HEK293 (cell line): ENCODE results near the gene ABCC3.
A peak's percentile ranks its signal among the peaks of the same experiment; 100 is the strongest.

Experiments used
- CTCF ChIA-PET: fragments of 350-600 bp; formaldehyde crosslinking; extraction: SDS; loops from one replicate; lab custom pipeline; 2021; ENCODE audit warnings: antibody characterized with exemption; lab: Yijun Ruan, JAX
- POLR2A ChIA-PET: fragments of 300-600 bp; formaldehyde crosslinking; extraction: SDS; loops from one replicate; lab custom pipeline; 2020; ENCODE audit warnings: antibody characterized with exemption, inconsistent platforms; lab: Yijun Ruan, JAX
- H3K27ac ChIP-seq: fragments of 200-500 bp; sonication (Bioruptor generic); 2 replicates; pipeline ENCODE4 v1.5.1; 2014; ENCODE audit warnings: low read depth, low read length, control low read depth, inconsistent platforms; ENCODE audit errors: extremely low read depth
- H3K36me3 ChIP-seq, 2 experiments: fragments of 200-500 bp in 1 of 2; sonication (Bioruptor generic) in 1 of 2; 1 replicate in 1 of 2; 2 replicates in 1 of 2; pipeline ENCODE4 v1.5.1; 2014 to 2017; ENCODE audit warnings: inconsistent platforms in 2 of 2, low read length in 2 of 2; ENCODE audit not compliant: control insufficient read depth in 2 of 2, insufficient read depth in 1 of 2
- H3K4me1 ChIP-seq: fragments of 200-500 bp; sonication (Bioruptor generic); 2 replicates; pipeline ENCODE4 v1.5.1; 2014; ENCODE audit warnings: mild to moderate bottlenecking, low read length, inconsistent platforms; ENCODE audit not compliant: control insufficient read depth, insufficient read depth
- H3K4me3 ChIP-seq: 2 replicates; pipeline ENCODE4 v1.5.1; 2011; ENCODE audit warnings: low read depth, mild to moderate bottlenecking, control low read depth, low read length, moderate library complexity
- H3K9me3 ChIP-seq: fragments of 200-500 bp; sonication (Bioruptor generic); 2 replicates; pipeline ENCODE4 v1.5.1; 2014; ENCODE audit warnings: low read depth, low read length, inconsistent platforms; ENCODE audit not compliant: control insufficient read depth, insufficient read depth
- GLIS2 ChIP-seq: fragments of 450-650 bp; formaldehyde crosslinking; IDR thresholded peaks from 2 replicates; pipeline ENCODE4 v1.5.1; 2016; ENCODE audit warnings: missing biosample characterization, missing genetic modification characterization
- HOXC10 ChIP-seq: sonication (generic); formaldehyde crosslinking; IDR thresholded peaks from 2 replicates; pipeline ENCODE4 v1.8.1; 2023; ENCODE audit warnings: mild to moderate bottlenecking, missing genetic modification reagents
- INSM2 ChIP-seq: fragments of 450-650 bp; formaldehyde crosslinking; IDR thresholded peaks from 2 replicates; pipeline ENCODE4 v1.5.1; 2016; ENCODE audit warnings: missing biosample characterization, missing genetic modification characterization
- KLF7 ChIP-seq: fragments of 450-650 bp; formaldehyde crosslinking; IDR thresholded peaks from 2 replicates; pipeline ENCODE4 v1.5.1; 2016; ENCODE audit warnings: missing biosample characterization, missing genetic modification characterization, borderline replicate concordance
- KLF8 ChIP-seq: fragments of 450-650 bp; formaldehyde crosslinking; IDR thresholded peaks from 2 replicates; pipeline ENCODE4 v1.5.1; 2016; ENCODE audit warnings: missing biosample characterization, missing genetic modification characterization
- MYNN ChIP-seq: fragments of 450-650 bp; formaldehyde crosslinking; IDR thresholded peaks from 2 replicates; pipeline ENCODE4 v1.5.1; 2016; ENCODE audit warnings: missing biosample characterization, missing genetic modification characterization, borderline replicate concordance
- MZF1 ChIP-seq: fragments of 450-650 bp; formaldehyde crosslinking; IDR thresholded peaks from 2 replicates; pipeline ENCODE4 v1.5.1; 2017; ENCODE audit warnings: missing biosample characterization, missing genetic modification characterization, borderline replicate concordance
- OSR2 ChIP-seq: fragments of 450-650 bp; formaldehyde crosslinking; IDR thresholded peaks from 2 replicates; pipeline ENCODE4 v1.5.1; 2016; ENCODE audit warnings: missing biosample characterization, missing genetic modification characterization
- REPIN1 ChIP-seq: fragments of 450-650 bp; formaldehyde crosslinking; IDR thresholded peaks from 2 replicates; pipeline ENCODE4 v1.5.1; 2017; ENCODE audit warnings: missing biosample characterization, missing genetic modification characterization, low read depth
- SCRT2 ChIP-seq: fragments of 450-650 bp; formaldehyde crosslinking; IDR thresholded peaks from 2 replicates; pipeline ENCODE4 v1.5.1; 2016; ENCODE audit warnings: missing biosample characterization, missing genetic modification characterization
- SETDB1 ChIP-seq: IDR thresholded peaks from one replicate; pipeline ENCODE4 v1.6.1; 2017; ENCODE audit warnings: mild to moderate bottlenecking, low read length, moderate library complexity, mixed read lengths; ENCODE audit not compliant: insufficient read length
- SP2 ChIP-seq: fragments of 450-650 bp; formaldehyde crosslinking; IDR thresholded peaks from 2 replicates; pipeline ENCODE4 v1.5.1; 2016; ENCODE audit warnings: missing biosample characterization, missing genetic modification characterization
- ZBTB21 ChIP-seq: fragments of 450-650 bp; formaldehyde crosslinking; IDR thresholded peaks from 2 replicates; pipeline ENCODE4 v1.5.1; 2017; ENCODE audit warnings: missing biosample characterization, missing genetic modification characterization
- ZFP69B ChIP-seq: fragments of 450-650 bp; formaldehyde crosslinking; IDR thresholded peaks from 2 replicates; pipeline ENCODE4 v1.5.1; 2016; ENCODE audit warnings: missing biosample characterization, missing genetic modification characterization
- ZIC2 ChIP-seq: fragments of 450-650 bp; formaldehyde crosslinking; IDR thresholded peaks from 2 replicates; pipeline ENCODE4 v1.5.1; 2016; ENCODE audit warnings: missing biosample characterization, missing genetic modification characterization
- ZNF10 ChIP-seq: fragments of 450-650 bp; formaldehyde crosslinking; IDR thresholded peaks from 2 replicates; pipeline ENCODE4 v1.5.1; 2017; ENCODE audit warnings: missing biosample characterization, missing genetic modification characterization
- ZNF148 ChIP-seq: fragments of 450-650 bp; formaldehyde crosslinking; IDR thresholded peaks from 2 replicates; pipeline ENCODE4 v1.5.0; 2017; ENCODE audit warnings: missing biosample characterization, missing genetic modification characterization, borderline replicate concordance
- ZNF16 ChIP-seq: fragments of 450-650 bp; formaldehyde crosslinking; IDR thresholded peaks from 2 replicates; pipeline ENCODE4 v1.5.1; 2016; ENCODE audit warnings: low read depth, missing biosample characterization, missing genetic modification characterization
- ZNF239 ChIP-seq: fragments of 450-650 bp; formaldehyde crosslinking; IDR thresholded peaks from 2 replicates; pipeline ENCODE4 v1.5.1; 2016; ENCODE audit warnings: missing biosample characterization, missing genetic modification characterization
- ZNF473 ChIP-seq: fragments of 450-650 bp; formaldehyde crosslinking; IDR thresholded peaks from 2 replicates; pipeline ENCODE4 v1.5.1; 2017; ENCODE audit warnings: missing biosample characterization, missing genetic modification characterization
- ZNF521 ChIP-seq: fragments of 450-650 bp; formaldehyde crosslinking; IDR thresholded peaks from 2 replicates; pipeline ENCODE4 v1.5.1; 2017; ENCODE audit warnings: missing biosample characterization, mild to moderate bottlenecking, missing genetic modification characterization
- ZNF549 ChIP-seq: fragments of 450-650 bp; IDR thresholded peaks from 2 replicates; pipeline ENCODE4 v1.5.1; 2018; ENCODE audit warnings: missing biosample characterization, missing genetic modification characterization, mild to moderate bottlenecking, inconsistent platforms, moderate library complexity
- ZNF555 ChIP-seq: fragments of 450-650 bp; formaldehyde crosslinking; conservative IDR thresholded peaks from 2 replicates; pipeline ENCODE4 v1.5.1; 2017; ENCODE audit warnings: missing biosample characterization, mild to moderate bottlenecking, missing genetic modification characterization, inconsistent platforms
- ZNF747 ChIP-seq: fragments of 450-650 bp; formaldehyde crosslinking; IDR thresholded peaks from 2 replicates; pipeline ENCODE4 v1.5.1; 2016; ENCODE audit warnings: missing biosample characterization, missing genetic modification characterization

ABCC3 gene

GRCh38 chr17:50682938-50683337 is 48.3 kb downstream of the ABCC3 start:
- TF ChIP-seq HOXC10 (no peak), ZNF747 (tag by site-specific recombination) (no peak), ZNF555 (tag by site-specific recombination) (no peak), MZF1 (tag by site-specific recombination) (no peak), ZBTB21 (tag by site-specific recombination) (no peak), ZIC2 (no peak), REPIN1 (tag by site-specific recombination) (no peak), KLF7 (tag by site-specific recombination) (no peak), ZNF239 (no peak), ZNF148 (tag by site-specific recombination) (no peak), ZNF473 (no peak), ZNF521 (tag by site-specific recombination) (no peak), MYNN (tag by site-specific recombination) (no peak), SP2 (tag by site-specific recombination) (no peak), SCRT2 (tag by site-specific recombination) (no peak), SETDB1 (no peak), ZNF16 (tag by site-specific recombination) (no peak), ZNF10 (tag by site-specific recombination) (no peak), OSR2 (no peak)
- H3K9me3 ChIP-seq, result no peaks in the 10 kb centered on the region
- POLR2A ChIA-PET, result no interaction called here
- CTCF ChIA-PET, result interaction anchor here (0.7 to 3.3 kb wide), 5 partner anchors 12 to 132 kb away, joined by 3 to 23 read pairs (median 13); no protein-coding TSS in a partner anchor
- no peak overlapping the region for H3K27ac ChIP-seq
- no peaks in the 10 kb centered on the region for H3K36me3 ChIP-seq
- peaks cover 6% of the 10 kb centered on the region; the same call in 1 of the 2 replicates for H3K4me1 ChIP-seq
- H3K4me3 ChIP-seq, result no peak overlapping the region

- Histone ChIP-seq H3K36me3 (no peaks in the 10 kb centered on the region), H3K4me3 (no peak overlapping the region), H3K4me1 (peaks cover 6% of the 10 kb centered on the region; the same call in 1 of the 2 replicates)
- CTCF ChIA-PET, result interaction anchor here (0.5 to 5.0 kb wide), 12 partner anchors 9 to 198 kb away, joined by 3 to 32 read pairs (median 6); partner anchors contain the start of gene SPATA20
- POLR2A ChIA-PET, result interaction anchor here (0.5 to 0.9 kb wide), 2 partner anchors 9 to 19 kb away, joined by 3 to 4 read pairs; no protein-coding TSS in a partner anchor
- no peak for TF ChIP-seq KLF8 (tag by site-specific recombination)
- peak; percentile 24; the same call in 1 of the 2 replicates for TF ChIP-seq GLIS2
- TF ChIP-seq, all 188 proteins: peak for 1
- Histone ChIP-seq H3K27ac (no peak overlapping the region), H3K9me3 (no peaks in the 10 kb centered on the region)
These were observed 49.0 kb downstream of the ABCC3 start for GRCh38 chr17:50683434-50684287.

- POLR2A ChIA-PET, result interaction anchor here (0.5 to 0.9 kb wide), 3 partner anchors 10 to 52 kb away, joined by 3 to 4 read pairs (median 3); no protein-coding TSS in a partner anchor
- CTCF ChIA-PET, result interaction anchor here (0.5 to 5.0 kb wide), 12 partner anchors 10 to 199 kb away, joined by 3 to 32 read pairs (median 8); partner anchors contain the start of gene SPATA20
- H3K9me3 ChIP-seq, result no peaks in the 10 kb centered on the region
- H3K4me1 ChIP-seq, result peaks cover 6% of the 10 kb centered on the region; the same call in 1 of the 2 replicates
- no peaks in the 10 kb centered on the region for H3K36me3 ChIP-seq
- no peak overlapping the region for H3K4me3 ChIP-seq
- TF ChIP-seq INSM2 (tag by site-specific recombination) (no peak), ZNF549 (tag by site-specific recombination) (no peak), ZFP69B (tag by site-specific recombination) (no peak)
- H3K27ac ChIP-seq, result no peak overlapping the region
These were observed 49.6 kb downstream of the ABCC3 start for GRCh38 chr17:50684288-50684611.
